Kidney epithelial cell (primary cell): ENCODE data around the gene CCDC181. TPM values are rescaled to one million over a fixed set of nuclear protein-coding genes. Genes with fewer than 3 reads are reported as not detected.
"Not testable (repeated sequence)": the region's sequence is repeated elsewhere in the genome, so short reads cannot be mapped to it uniquely, and the experiment has no call there.

Experiments
- DNase-seq: peaks from one replicate; pipeline ENCODE4 v3.0.0-alpha.2; 2010; ENCODE audit warnings: low read depth
- H3K27me3 ChIP-seq: 2 replicates; pipeline ENCODE4 v1.6.0; 2011; ENCODE audit warnings: low read length; ENCODE audit not compliant: control insufficient read depth, insufficient read depth
- H3K36me3 ChIP-seq: 2 replicates; pipeline ENCODE4 v1.5.1; 2011; ENCODE audit warnings: low read length; ENCODE audit not compliant: control insufficient read depth, insufficient read depth
- H3K4me3 ChIP-seq: 2 replicates; pipeline ENCODE4 v1.5.1; 2011; ENCODE audit warnings: low read depth, mild to moderate bottlenecking, control low read depth, low read length
- CTCF ChIP-seq: IDR thresholded peaks from 2 replicates; pipeline ENCODE4 v1.5.1; 2011; ENCODE audit warnings: mild to moderate bottlenecking, moderate library complexity, low read length, control low read depth, inconsistent platforms; ENCODE audit not compliant: insufficient read depth, poor library complexity, severe bottlenecking
- total RNA-seq: library from RNA; depleted of rRNA; stranded (reverse); fragments of >200 nt; gene quantifications from 2 replicates; pipeline ENCODE4 v1.2.3, GENCODE V29; 2015

CCDC181 gene
- total RNA-seq, 1 donor from 2014 or later, result 4.8 TPM

- H3K4me3 ChIP-seq, result no peak overlapping the region
- TF ChIP-seq CTCF, result no peak
These were observed 1.0 kb downstream of the CCDC181 start for GRCh38 chr1:169426174-169426705.

GRCh38 chr1:169421309-169421708 lies 6.0 kb downstream of the CCDC181 start:
- H3K36me3 ChIP-seq, result no peaks in the 10 kb centered on the region
- H3K4me3 ChIP-seq, result no peak overlapping the region
- H3K27me3 ChIP-seq, result no peaks in the 10 kb centered on the region
- no peak for DNase-seq
- no peak for TF ChIP-seq CTCF

More at GRCh38 chr1:169426174-169426705, 1.0 kb downstream of the CCDC181 start:
- no peaks in the 10 kb centered on the region for H3K36me3 ChIP-seq
- no peaks in the 10 kb centered on the region for H3K27me3 ChIP-seq
- no peak for DNase-seq

GRCh38 chr1:169414952-169415351 lies 12.3 kb downstream of the CCDC181 start:
- H3K4me3 ChIP-seq, result no peak overlapping the region
- DNase-seq, result no peak
- no peaks in the 10 kb centered on the region for H3K36me3 ChIP-seq
- no peaks in the 10 kb centered on the region for H3K27me3 ChIP-seq
- TF ChIP-seq CTCF, result no peak

GRCh38 chr1:169408340-169408739 lies 18.9 kb downstream of the CCDC181 start:
- not testable (repeated sequence) for DNase-seq, H3K36me3 ChIP-seq, H3K27me3 ChIP-seq, H3K4me3 ChIP-seq

GRCh38 chr1:169402578-169402977 lies 24.7 kb downstream of the CCDC181 start:
- H3K27me3 ChIP-seq, H3K36me3 ChIP-seq, H3K4me3 ChIP-seq, DNase-seq: not testable (repeated sequence)

- no peak overlapping the region for H3K4me3 ChIP-seq
- H3K27me3 ChIP-seq, result no peaks in the 10 kb centered on the region
- no peak for TF ChIP-seq CTCF
- no peaks in the 10 kb centered on the region for H3K36me3 ChIP-seq
- DNase-seq, result no peak
These were observed 31.3 kb downstream of the CCDC181 start for GRCh38 chr1:169395955-169396354.

GRCh38 chr1:169392406-169392805 lies 34.9 kb downstream of the CCDC181 start:
- no peaks in the 10 kb centered on the region for H3K36me3 ChIP-seq
- H3K4me3 ChIP-seq, result no peak overlapping the region
- no peak for DNase-seq
- H3K27me3 ChIP-seq, result no peaks in the 10 kb centered on the region
- no peak for TF ChIP-seq CTCF
